NCI-H2196 (cell line): ENCODE measurements around the gene IL17REL.

Experiments used
- DNase-seq: peaks from one replicate; lab custom pipeline; 2025; ENCODE audit not compliant: unreplicated experiment; lab: John Stamatoyannopoulos, UW

IL17REL gene

DNA sequence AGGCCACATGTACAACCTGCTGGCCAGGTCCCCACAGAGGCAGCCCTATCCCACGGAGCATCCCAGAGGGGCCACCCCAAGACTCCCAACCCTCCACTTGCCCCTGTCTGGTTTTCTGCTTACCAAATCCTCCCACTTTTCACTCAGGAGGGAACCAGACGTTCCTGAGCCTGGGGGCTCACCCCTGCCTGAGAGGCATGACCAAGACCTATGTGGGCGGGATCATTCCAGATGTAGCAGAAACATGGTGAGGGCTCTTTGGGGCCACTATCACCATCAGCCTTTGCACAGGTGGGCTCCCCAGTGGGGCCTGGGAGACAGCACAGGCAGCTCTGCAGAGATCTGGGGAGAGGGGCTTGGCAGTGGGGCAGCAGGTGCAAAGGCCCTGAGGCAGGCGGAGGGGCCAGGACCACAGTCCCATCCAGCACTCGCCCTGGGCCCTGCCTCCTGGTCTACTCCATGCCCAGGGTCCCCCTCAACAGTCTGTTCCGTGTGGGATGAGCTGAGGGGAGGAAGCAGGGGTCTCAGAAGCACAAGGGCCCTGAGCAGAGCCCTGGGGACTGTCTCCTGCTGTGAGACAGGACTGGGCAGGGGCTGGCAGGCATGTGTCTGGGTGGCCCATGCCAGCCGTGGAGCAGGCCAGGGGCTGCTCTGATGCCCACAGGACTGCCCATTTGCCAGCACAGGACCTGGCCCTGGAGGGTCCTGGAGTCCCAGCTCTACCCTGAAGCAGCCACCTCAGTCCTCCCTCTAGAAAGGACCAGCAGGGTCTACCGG, 42.6 kb downstream of the IL17REL start:
- DNase-seq: no peak

DNA sequence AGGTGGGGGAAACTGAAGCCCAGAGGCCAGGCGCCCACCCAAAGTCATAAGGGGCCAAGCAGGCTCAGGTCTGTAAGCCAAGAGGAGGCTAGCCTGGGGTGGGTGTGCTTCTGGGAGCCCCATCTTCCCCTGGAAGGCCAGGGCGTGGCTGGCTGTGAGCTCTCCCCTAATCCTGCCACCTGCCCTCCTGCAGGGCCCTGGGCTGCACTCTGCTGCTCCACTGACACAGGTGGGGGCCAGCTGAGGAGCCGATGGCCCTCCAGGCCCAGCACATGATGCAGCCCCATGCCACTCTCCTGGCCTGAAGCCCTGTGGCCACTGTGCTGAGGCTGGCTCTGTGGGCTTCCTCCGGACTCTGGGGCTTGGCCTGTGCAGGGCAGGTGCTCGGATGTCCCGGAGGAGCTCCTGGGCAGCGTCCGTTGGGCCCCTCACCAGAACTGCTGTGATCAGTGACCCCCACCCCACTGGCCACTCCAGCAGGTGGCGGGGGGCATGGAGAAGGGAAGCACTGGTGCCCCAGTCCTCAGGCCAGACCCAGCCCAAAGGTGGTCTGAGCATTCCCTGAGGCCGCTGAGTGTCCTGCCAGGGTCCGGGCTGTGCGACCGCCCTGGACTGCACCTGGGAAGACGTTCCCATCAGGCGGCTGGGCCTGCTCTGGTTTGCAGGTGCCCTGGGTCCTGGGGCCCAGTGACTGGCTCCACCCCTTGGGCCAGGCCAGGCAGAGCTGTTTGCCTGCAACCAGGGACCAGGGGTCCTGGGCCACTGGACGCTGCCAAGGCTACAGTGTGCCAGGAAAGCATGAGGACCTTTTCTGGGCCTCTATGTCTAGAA, 43.5 kb downstream of the IL17REL start:
- no peak for DNase-seq

DNA sequence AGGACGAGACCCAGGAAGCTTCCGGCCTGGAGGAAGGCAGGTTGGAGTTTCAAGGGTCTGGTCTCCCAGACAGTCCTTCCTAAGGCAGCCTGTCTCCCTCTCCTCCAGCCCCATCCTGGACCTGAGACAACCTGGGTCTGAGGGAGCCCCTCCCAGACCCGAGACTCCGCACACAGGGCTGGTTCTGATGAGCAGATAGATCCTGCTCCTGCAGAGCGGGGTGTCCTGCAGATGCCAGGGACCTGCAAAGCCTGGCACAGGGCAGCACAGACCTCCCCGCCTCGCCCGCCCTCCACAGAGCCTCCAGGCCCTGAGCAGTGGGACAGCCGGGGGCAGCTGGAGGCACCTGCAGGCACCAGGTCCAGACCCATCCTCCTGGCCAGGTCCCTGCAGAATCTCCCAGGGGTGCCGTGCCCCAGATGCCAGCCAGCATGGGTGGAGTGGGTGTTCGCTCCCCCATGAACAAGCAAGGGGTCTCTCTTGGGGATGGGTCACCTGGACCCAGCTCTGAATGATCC, 44.2 kb downstream of the IL17REL start:
- DNase-seq: no peak

DNA sequence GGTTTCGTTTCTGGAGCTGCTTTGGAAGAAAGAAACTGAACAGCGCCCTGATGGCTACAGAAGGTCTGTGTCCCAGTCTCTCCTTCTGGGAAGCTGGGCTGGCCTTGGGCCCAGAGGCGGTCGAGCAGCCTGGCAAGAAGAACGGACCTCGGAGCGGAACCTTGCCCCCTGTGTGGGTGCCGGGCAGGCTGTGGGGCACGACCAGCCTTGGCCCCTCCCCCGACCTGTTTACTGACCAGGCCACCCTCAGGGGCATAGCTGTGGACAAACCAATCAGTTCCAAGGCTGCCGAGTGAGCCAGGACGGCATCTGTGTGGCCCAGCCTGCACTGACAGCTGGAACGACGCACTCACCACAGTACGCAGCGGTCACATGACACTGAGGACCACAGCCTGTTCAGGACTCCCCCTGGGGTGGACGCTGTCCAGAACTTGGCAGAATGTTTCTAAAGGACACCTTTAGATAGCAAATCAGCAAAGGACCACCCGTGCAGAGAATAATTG, 44.8 kb downstream of the IL17REL start:
- DNase-seq: no peak

DNA sequence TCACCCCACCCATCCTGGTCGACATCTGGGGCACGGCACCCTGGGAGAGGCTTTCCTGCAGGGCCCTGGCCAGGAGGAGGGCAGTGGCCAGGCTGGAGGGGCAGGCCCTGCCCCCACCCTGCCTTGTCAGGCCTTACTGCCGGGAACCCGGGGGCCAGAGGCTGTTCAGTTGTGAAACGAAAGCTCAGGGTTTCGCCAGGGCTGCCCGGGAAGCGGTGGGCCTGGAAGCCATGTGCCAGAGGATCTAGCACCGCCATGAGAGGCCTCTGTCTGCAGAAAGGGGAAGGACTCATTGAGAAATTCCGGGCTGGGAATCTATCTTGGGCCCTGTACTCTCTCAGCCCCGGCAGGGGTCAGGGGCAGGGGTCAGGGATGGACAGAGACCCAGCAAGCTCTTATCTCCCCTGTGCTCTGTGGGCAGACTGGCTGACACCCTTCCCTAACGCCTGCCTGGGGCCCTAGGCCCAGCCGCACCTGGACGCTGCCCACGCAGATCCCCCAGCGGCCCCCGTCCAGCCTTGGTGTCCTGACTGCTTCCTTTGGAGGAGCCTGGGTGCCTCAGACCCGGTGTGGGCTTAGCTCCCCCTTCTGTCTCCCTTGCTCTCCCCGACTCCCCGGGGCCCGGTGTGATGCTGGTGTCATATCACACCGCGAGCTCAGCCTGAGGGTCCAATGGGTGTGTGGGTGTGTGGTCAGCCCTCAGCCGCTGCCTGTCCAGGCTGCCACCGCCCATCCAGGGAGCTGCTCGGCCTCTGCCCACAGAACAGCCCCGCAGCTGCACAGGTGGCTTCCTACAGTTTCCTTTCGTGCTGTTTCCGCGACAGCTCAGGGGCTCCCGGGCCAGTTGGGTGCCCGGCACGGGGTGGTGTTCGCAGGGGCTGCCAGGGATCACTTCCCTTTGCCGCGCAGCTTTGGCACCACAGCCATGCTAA, 45.5 kb downstream of the IL17REL start:
- DNase-seq: no peak

DNA sequence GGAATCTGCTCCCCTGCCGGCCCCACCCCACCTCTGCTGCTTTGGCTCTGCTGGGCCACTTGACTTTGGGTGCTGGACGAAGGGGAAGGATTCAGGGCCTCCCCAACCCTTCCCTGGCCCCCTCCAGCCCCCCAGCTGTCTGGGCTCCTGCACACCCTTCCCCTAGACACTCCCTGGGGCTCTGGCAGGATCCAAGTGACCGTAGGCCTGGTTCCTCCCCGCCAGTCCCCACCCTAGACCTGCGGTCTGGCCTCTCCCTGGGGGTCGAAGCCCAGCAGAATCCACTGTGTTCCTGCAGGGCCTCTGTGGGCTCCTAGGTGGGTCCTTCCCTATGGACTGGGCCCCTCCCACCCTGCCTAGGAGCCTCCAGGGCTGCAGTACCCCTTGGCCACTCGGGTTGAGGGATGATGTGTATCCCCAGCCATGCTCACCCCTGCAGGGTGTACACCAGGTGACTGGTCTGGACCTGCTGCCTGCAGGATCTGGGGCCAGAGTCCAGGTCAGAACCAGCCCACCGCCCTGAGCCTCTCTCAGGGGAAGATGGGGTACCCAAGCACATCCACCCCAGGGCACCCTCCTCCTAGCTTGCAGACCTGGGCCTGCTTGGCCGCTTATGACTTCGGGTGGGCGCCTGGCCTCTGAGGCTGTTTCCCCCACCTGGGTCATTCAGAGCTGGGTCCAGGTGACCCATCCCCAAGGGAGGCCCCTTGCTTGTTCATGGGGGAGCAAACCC, 46.4 kb downstream of the IL17REL start:
- no peak for DNase-seq

DNA sequence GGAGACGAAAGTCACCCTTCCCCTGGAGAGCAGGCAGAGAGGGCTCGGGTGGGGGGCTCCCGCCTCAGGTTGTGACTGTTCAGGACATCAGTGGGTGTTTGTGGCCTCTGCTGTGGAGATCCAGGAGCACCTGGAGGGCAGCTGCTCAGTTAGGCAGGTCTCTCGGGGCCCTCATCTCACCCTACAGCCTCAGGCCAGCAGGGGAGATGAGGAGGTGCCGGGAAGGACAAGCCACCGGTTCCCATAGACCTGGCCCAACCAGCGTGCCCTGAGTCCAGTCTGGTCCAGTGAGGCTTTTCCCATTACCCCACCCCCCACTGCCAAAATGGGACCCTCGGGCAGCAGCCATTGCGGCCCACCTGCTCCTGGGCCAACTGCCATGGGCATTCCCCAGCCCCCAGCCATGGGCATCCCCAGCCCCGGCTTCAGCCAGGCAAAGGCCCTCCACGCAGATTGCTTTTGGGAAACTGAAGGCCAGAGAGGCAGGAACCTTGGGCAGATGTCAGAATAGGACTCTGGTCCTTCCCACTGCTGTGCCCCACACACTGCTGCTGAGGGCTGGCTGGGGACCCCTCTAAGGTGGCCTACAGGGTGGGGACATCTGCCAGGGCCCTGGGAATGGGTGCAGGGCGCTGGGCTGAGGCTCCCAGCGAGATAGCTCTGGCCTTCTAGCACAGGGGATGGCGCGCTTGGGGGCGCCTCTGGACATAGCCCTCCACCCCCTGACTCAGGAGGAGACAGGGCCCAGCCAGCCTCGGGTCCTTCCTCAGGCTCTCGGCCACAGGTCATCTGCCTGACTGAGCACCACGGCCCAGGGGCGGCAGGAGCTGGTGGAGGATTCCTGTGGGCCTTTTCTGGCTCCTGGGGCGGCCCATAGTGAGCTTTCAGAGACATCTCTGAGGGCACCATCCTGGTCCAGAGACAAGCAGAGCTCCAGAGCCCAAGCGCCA, 47.2 kb downstream of the IL17REL start:
- DNase-seq: no peak

DNA sequence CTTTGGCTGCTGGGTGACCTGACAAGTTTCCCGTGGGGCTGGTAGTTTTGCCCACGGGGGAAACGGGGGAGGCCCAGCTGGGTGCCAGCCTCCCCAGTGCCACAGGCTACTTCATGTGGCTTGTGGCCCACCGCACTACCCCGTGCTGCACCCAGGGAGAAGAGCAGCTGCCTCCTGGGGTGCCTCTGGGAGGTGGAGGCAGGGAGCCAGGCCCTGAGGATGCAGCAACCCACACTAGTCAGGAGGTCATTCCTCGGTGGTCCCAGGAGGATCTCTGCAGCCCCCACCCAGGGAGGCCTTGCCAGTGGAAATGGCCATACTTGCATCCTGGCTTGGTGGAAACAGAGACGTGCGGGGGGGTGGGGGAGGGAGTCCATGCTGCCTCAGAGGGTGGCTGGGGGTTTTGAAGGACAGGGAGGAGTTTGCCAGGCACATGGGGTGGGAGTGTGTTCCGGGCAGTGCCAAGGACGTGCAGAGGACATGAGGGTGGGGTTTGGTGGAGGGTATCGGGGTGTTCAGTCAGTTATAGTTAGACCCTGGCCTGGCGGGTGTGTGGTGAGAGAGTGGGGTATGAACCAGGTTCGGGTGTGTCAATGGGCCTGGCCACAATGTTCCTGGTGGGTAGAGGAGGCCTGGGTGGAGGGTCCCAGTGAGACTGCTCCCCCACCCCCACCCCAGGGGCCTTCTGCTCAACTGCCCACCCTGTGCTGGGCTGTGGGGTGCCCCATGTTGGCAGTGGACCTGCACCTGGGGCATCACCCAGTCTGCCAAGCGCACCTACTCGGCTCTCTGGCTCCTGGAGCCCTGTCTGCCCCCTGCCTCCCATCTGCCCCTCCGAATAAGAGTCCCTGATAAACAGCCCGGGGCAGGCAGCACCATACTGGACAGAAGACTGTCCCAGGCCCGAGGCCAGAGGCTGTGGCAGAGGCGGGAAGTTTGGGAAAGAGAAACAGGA, 48.2 kb downstream of the IL17REL start:
- DNase-seq: no peak

DNA sequence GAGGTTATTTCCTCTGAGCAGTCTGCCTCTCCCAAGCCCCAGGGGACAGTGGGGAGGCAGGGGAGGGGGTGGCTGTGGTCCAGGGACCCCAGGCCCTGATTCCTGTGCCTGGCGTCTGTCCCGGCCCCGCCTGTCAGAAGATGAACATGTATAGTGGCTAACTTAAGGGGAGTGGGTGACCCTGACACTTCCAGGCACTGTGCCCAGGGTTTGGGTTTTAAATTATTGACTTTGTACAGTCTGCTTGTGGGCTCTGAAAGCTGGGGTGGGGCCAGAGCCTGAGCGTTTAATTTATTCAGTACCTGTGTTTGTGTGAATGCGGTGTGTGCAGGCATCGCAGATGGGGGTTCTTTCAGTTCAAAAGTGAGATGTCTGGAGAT, 48.9 kb downstream of the IL17REL start:
- no peak for DNase-seq

DNA sequence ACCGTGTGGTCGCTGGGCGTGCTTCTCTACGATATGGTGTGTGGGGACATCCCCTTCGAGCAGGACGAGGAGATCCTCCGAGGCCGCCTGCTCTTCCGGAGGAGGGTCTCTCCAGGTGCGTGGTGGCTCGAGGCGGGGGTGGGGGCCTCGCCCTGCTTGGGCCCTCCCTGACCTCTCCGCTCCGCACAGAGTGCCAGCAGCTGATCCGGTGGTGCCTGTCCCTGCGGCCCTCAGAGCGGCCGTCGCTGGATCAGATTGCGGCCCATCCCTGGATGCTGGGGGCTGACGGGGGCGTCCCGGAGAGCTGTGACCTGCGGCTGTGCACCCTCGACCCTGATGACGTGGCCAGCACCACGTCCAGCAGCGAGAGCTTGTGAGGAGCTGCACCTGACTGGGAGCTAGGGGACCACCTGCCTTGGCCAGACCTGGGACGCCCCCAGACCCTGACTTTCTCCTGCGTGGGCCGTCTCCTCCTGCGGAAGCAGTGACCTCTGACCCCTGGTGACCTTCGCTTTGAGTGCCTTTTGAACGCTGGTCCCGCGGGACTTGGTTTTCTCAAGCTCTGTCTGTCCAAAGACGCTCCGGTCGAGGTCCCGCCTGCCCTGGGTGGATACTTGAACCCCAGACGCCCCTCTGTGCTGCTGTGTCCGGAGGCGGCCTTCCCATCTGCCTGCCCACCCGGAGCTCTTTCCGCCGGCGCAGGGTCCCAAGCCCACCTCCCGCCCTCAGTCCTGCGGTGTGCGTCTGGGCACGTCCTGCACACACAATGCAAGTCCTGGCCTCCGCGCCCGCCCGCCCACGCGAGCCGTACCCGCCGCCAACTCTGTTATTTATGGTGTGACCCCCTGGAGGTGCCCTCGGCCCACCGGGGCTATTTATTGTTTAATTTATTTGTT, 49.6 kb downstream of the IL17REL start:
- DNase-seq: no peak

DNA sequence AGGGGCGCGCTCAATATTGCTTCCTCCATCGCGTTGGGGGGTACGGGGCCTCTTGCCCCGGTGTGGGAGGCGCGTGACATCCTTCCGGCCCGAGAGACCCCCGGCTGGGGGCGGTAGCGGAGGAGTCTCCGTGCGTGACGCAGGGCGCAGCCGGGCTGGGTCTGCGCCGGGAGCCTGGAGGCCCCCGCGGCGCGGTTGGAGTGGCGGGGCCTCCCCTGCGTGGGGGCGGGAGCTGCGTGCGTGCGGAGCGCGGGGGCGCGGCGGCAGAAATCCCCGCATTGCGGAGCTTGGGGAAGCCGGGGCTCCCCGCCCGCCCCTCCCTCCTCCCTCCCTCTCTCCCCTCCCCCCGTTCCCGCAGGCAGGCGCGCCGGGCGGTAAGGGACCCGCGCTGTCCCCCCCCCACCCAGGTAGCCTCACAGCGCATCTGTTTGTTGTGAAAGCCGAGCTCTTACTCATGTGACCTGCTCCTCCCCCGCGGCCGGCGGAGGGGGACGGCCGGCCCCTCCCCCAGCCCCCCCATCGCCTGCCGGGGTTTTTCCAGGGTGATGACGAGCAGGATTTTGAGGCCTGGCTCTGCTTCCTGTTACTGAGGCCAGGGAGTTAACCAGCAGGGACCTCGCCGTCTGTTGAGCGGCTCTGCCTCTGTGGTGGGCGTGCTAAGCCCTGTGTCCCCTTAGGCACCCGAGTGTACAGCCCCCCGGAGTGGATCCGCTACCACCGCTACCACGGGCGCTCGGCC, 50.4 kb downstream of the IL17REL start:
- DNase-seq: peak; percentile 71

DNA sequence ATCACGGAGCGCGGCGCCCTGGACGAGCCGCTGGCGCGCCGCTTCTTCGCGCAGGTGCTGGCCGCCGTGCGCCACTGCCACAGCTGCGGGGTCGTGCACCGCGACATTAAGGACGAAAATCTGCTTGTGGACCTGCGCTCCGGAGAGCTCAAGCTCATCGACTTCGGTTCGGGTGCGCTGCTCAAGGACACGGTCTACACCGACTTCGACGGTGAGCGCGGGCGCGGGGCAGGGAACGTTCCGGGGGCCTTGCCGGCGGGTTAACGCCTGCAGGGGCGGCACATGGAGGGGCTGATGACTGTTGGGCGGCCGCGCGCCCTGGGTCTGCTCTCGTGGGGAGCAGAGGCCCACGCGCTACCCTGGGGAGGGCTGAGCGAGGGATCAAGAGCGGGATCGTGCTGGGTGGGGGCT, 51.0 kb downstream of the IL17REL start:
- DNase-seq: no peak

DNA sequence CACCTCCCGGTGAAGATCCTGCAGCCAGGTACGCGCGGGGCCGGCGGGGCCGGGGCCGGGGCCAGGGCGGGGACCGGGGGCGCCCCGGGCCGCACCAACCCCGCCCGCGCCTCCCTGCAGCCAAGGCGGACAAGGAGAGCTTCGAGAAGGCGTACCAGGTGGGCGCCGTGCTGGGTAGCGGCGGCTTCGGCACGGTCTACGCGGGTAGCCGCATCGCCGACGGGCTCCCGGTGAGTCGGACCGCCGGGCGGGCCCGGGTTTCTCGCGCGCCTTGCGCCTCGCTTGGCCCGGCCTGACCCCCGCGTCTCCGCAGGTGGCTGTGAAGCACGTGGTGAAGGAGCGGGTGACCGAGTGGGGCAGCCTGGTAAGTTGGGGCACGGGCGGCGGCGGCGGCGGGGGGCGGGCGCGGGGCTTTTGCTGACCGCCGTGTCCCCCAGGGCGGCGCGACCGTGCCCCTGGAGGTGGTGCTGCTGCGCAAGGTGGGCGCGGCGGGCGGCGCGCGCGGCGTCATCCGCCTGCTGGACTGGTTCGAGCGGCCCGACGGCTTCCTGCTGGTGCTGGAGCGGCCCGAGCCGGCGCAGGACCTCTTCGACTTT, 51.5 kb downstream of the IL17REL start:
- no peak for DNase-seq

DNA sequence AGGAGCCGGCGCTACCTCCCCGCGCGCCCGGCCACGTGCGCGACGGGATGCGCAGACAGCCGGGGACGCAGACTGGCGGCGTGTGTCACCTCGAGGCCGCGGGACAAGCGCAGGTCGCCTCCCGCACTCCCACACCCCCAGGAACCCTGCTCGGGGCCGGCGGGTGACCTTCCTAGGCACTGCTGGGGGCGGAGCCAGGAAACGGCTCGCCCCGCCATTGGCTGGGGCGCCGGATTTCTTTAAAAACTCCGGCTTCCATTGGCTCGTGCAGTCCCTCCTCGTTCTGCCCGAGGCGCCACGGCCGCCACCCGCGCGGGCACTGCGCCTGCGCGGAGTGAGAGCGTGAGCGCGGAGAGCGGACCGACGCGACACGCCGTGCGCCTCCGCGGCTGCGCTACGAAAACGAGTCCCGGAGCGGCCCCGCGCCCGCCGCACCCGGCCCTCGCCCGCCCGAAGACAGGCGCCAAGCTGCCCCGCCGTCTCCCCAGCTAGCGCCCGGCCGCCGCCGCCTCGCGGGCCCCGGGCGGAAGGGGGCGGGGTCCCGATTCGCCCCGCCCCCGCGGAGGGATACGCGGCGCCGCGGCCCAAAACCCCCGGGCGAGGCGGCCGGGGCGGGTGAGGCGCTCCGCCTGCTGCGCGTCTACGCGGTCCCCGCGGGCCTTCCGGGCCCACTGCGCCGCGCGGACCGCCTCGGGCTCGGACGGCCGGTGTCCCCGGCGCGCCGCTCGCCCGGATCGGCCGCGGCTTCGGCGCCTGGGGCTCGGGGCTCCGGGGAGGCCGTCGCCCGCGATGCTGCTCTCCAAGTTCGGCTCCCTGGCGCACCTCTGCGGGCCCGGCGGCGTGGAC, 52.2 kb downstream of the IL17REL start, which contains the start of gene PIM3:
Gene PIM3, plus strand, starts transcription at position 614 of the 846 bp plus-strand sequence. Its CDS starts 176 bp downstream, at position 790.
- peak; percentile 88 for DNase-seq

DNA sequence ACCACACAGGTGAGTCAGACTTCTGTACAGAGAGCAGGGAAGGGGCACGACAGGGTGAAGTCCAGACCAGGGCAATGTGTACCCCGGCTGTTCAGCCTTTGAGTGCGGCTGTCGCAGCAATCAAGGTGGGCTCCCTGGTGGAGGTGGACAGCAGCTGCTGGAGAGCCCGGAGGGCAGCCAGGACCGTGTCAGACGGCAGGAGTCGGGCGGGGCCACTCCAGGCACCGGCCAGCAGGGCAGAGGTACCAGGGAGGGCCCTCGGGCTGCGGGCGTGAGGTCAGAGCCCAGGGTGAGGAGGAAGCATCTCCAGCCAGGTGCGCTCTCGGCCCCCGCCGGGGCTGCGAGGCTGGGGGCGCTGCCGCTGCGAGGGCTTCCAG, 52.8 kb downstream of the IL17REL start:
- DNase-seq: peak; percentile 73
